GM21786 (cell line): ENCODE data around the gene IRX4.
"Not testable (repeated sequence)": the region's sequence is repeated elsewhere in the genome, so short reads cannot be mapped to it uniquely, and the experiment has no call there.

Source experiments
- ATAC-seq: cut with Tn5 transposase; IDR thresholded peaks from one replicate; pipeline ENCODE4 v1.9.1; 2021; ENCODE audit not compliant: unreplicated experiment

IRX4 gene

DNA sequence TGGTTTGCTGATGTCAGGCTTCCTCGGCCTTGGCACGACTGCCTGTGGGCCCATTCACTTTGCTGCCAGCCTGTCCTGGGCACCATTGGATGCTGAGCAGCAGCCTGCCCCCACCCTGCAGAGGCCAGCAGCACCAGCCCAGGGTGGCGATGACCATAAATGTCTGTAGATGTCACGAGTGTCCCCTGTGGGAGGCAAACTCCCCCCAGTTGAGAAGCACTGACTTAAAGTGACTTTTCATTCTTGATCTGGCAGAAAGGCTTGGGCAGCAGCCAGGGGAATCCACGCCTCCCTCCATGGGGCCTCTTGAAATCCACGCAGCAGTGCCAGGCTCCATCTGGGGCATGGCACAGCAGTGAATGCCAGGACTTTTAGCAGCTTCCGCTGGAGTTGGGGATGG, 21.8 kb downstream of the IRX4 start:
- ATAC-seq: no peak

DNA sequence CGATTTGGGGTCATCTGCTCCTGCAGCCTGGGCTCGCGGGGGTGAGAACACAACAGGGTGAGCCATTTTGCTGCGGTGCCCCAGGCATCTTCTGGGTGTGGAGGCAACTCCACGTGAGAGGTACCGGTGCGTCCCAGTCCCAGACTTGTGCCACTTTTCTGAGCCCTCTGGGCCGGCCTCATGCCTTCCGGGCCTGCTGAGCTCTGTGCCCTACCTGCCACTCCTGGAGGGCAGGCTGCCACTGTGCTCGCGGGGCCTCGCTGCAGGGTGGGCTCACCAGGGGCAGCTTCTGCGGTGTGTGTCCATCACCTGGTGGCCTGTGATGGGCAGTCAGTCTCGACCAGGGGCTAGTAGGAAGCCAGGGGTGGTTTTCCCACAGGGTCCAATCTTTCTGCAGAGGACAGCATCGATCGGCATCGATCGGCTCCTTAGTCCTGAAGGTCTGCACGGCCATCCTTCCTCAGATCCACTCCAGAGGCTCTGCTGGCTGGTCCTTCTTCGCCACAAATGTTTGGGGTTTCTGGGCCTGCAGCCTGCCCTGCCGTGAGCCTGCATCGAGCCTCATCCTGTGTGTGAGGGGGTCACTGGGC, 22.6 kb downstream of the IRX4 start:
- no peak for ATAC-seq

DNA sequence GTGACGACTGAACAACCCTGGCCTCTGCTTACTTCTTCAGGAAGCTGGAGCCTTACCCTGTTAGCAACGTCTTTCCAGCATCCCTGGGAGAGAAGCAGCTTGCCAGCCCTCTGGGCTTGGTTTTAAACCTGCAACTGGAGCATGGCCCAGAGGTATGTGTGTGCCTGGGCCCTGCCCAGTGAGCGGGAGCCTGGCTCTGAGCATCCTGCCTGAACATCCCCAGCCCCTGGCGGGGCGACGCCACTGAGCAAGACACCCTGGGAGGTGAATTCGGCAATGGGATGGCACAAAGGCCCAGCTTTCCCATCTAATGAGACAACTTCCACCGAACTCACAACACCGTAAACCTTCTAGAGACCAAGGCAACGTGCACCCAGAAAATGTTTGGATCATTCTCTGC, 23.6 kb downstream of the IRX4 start:
- no peak for ATAC-seq

DNA sequence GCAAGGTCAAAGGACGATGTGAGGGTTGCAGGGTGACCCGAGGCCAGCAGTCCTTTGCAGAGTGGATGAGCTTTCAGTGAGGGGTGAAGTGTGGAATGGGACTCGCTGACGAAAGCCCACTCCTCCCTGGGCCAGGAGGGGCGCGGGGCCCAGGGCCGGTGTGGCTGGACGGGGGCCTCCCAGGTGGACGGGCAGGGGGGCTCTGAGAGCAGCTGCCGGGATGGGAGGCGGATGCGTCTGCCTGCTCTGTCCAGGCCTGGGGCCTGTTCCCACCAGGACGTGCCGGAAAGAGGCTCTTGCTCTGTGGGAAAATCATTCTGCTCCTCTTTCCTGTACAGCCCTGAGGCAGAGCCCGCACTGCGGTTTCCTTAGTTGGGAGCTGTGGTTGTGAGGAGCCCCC, 24.3 kb downstream of the IRX4 start:
- no peak for ATAC-seq

DNA sequence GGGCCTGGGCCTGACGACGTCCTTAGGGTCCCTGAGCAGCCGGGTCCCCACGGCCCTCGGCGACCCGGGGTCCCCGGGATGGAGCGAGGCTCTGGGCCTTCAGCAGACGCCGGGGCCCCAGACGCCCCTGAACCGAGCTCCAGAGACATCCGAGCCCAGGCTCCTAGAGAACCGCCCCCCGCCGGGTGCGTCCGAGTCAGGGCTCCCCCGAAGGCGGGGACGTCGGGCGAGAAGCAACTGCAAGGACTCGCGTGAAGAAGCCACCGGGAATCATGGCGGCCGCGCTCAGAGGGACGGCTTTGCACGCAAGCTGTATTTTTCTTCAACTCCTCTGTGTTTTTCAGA, 25.5 kb downstream of the IRX4 start:
- ATAC-seq: no peak

DNA sequence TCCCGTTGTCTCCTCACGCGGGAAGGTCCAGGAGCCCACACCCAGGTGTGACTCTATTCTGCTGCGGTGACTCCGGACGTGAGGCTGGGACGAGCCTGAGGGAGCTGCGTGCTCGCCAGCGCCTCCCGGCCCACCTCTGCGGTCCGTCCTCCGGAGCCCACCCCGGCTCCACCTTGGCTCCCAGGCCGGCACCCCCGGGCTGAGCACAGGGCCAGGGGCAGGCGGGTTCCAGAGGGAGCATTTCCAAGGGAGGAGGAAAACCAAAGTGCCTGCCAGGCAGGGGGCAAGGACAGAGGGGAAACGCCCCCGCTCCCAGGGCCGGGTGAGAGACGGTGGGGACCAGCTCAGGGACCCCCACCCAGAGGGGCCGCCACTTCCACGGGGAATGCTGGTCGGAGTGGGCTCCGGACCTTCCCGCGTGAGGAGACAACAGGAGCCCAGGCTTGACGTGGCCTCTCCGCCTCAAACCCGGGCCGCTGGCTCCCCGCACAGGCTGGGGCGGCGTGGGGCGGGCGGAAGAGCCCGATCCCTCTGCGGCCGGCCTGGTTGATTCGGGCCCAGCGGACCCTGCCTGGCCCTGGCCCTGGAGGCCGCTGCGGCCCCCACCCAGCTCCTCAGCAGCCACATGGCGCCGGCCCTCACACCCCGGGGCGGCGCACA, 26.0 kb downstream of the IRX4 start:
- no peak for ATAC-seq

DNA sequence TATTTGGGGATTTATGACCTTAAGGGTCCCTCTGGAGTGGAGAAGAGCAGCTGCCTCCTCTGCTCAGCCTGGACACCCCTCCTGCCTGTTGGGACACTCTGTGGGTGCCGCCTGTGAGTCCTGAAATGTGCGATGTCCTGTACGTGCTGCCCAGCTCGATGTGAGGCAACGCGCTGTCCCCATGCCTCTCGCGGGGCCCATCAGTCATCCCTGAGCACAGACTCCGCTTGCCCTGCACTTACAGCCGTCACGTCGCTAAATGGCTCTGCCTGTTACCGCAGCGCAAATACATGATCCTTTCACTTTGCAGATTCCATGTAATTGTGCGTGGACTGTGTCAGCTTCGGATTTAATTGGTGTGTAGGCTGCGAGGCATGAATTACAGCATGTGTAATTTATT, 27.1 kb downstream of the IRX4 start:
- ATAC-seq: no peak

DNA sequence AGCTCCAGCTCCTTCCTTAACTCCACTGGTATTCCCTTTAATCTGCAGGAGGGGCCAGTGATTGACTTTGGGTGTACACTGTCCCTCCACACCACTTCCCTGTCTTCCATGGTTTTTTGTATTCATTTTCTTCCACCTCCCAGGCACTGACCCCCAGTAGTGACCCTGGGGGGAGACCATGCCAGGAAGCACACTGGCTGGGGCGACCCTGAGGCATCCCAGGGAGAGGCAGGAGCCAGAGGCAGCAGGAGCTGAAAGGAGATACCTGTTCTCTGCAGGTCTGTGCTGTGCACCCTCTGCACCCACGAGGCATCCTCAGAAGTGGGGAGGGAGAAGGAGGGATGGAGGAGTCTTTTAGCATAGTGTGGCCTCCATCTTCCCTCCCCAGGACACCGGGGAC, 27.6 kb downstream of the IRX4 start:
- no peak for ATAC-seq

DNA sequence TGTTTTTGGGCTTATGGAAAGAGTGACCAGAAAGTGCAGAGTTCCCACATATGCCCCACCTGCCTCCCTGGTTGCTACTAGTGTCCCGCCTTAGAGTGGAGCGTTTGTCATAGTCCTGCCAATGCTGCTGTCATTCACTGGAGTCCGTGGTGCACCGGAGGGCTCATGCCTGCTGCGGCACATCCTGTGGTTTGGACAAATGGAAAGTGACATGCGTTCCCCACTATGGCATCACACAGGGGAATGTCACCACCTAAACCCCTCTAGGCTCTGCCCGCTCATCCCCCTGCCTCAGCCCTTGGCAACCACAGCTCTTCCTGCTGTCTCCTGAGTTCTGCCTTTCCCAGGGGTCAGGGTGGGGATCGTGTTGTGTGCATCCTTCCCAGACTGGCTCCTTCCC, 29.2 kb downstream of the IRX4 start:
- ATAC-seq: no peak

DNA sequence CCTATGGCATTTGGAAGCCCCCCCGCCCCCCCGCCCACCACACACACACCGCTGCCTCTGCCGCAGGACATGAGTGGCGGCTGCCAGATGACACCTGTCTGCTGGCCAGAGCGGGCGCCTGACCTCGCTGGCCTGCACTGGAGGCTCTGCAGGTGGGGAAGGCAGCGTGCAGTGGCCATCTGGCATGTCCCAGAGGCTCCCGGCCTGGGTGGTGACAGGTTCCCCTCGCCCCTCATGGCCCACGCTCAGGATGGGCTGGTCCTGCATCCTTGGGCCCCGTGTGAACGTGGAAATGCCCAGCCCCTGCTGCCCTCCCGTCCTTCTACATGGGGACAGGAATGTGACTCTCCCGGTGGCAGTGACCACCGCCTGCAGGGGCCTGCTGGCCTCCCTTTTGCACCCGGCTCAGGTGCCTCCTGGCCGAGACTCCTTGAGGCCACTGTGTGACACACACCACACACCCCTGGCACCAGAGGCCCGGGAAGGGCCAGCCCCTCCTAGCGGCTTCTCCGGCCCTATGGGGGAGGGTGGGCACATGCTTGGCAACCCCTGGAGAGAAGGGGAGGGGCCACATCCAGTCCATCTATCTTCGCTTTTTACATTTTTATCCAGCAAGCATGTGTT, 30.3 kb downstream of the IRX4 start:
- ATAC-seq: no peak

DNA sequence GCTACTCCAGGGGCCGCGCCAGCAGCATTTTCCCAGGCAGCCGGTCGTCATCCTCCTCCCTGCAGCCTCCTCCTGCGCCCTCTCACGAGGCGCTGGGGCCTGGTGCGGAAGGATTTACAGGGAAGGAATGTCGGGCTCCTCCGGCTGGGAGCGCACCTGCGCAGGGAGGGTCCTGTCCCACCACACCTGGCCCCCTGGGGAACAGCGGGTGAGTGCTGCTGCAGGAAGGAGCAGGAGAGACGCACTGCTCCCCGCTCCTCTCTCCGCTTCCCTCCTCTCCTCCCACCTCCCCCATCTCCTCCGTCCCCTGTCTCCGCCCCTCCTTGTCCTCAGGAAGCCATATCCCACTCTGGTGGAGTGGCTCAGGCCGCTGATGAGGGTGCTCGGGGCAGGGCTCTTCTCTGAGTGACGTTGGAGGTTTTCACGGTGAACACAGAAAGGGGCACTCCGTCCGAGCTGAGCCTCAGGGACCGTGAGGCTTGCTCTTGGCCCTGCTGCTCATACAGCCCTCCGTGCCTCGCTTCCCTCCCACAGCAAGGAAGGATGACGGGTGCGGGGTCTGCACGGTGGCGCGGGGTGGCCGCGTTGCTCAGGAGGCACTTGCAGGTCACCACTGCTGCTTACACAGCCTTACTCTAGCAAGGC, 31.3 kb downstream of the IRX4 start:
- no peak for ATAC-seq

DNA sequence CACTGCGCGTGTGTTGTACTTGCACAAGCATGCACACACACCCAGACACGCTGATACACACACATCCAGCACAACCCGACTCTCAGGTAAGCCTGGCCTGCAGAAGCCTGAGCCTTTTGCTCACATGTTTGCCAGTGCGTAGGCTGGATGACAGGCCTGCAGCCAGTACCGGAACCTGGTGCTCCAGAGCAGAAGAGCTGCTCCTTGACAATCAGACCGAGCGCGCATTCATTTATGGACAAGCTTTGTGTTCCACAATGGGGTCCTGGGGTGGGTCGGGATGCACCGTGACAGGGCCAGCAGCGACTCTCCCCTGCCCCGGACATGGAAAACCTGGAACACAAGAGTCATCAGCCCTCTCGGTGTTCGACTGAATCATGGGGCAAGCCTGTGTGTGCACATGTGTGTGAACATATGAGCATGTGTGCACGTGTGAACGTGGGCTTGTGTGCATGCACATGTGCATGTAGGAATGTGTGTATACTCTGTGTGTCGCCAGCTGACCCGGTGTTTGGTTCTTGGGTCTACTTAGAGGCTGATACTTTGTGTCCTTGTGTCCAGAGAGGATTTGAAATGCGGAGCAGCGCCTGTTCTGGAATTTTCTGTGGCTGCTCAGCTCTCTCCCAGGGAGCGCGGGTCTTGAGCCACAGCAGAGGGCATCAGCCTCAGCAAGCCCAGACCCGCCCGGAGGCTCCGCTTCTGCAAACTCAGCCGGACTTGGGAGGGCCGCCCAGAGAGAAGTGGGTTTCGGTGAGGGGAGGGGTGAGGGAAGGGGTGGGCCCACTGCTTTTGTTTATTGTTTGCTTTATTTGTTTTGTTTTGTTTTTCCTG, 32.2 kb downstream of the IRX4 start:
- ATAC-seq: no peak

DNA sequence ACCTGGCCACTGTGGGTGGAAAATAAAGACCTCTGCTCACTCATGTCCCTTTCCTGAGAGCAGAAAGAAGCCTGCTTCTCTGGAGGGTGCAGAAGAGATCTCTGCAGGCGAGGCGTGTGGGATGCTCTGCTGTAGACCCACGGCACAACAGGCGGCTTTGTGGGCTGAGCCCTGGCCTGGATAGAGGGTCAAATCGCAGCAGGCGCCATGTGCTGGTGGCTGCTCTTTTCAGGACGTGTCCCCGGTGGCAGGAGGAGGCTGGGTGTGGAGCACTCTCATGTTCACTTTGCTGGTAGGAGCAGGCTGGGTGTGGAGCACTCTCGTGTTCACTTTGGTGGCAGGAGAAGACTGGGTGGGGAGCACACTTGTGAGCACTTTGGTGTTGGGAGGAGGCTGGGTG, 35.1 kb downstream of the IRX4 start:
- no peak for ATAC-seq

DNA sequence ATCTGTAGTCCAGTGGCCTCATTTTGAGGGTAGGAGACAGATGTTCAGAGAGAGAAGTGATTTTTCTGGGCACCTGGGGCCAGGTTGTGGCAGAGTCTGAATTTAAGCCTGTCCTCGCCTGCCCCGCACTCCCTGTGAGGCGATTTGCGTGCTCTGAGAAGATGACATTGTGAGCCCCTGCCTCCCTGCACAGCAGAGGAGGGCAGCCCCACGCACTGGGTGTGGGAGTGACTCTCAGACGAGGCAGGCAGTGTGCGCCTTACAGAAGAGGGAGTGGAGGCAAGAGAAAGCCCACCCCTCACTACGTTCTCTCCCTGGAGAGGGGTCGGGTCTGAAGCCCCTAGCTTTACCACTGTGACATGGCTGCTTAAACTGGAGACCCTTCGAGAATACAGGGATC, 35.7 kb downstream of the IRX4 start:
- ATAC-seq: no peak

DNA sequence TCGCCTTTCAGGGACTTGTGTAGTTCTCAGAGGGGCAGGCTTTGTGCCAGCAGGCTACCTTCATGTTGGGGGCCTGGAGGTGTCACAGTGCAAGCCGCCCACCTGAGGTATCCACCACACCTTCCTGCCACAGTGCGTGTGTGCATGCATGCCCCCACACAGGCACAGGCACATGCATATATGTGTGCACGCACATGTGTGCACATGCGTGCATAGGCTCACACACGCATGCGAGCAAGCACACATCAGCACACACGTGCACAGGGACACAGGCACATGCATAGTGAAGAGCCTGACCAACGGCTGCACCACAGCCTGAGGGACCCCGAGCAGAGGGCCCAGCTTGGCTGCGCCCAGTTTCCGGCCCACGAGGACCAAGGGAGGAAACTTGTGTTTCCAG, 36.1 kb downstream of the IRX4 start:
- no peak for ATAC-seq

DNA sequence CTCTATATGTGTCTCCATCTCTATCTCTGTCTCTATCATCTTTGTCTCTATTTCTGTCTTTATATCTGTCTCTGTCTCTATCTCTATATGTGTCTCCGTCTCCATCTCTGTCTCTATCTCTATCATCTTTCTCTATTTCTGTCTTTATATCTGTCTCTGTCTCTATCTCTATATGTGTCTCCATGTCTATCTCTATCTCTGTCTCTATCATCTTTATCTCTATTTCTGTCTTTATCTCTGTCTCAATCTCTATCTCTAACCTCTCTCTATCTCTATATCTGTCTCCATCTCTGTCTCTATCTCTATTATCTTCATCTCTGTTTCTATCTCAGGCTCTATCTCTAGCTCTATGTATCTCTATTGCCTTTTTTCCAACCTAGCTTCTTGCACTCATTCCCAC, 37.0 kb downstream of the IRX4 start:
- no peak for ATAC-seq

DNA sequence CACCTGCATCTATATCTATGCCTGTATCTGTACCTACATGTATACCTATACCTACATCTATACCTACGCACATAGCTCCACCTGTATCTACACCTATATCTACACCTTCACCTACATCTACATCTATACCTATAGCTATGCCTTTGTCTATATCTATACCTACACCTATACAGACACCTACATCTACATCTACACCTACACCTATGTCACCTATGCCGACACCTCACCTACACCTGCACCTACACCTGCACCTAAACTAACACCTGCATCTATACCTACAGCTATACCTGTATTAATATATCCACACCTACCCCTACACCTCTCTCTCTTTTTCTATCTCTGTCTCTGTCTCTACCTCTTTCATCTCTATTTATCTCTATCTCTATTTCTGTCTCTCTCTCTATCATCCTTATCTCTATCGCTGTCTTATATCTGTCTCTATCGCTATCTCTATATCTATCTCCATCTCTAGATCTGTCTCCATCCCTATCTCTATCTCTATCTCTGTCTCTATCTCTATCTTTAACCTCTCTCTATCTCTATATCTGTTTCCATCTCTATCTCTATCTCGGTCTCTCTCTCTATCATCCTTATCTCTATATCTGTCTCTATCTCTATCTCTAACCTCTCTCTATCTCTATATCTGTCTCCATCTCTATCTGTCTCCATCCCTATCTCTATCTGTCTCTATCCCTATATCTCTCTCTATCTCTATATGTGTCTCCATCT, 37.9 kb downstream of the IRX4 start:
- no peak for ATAC-seq

DNA sequence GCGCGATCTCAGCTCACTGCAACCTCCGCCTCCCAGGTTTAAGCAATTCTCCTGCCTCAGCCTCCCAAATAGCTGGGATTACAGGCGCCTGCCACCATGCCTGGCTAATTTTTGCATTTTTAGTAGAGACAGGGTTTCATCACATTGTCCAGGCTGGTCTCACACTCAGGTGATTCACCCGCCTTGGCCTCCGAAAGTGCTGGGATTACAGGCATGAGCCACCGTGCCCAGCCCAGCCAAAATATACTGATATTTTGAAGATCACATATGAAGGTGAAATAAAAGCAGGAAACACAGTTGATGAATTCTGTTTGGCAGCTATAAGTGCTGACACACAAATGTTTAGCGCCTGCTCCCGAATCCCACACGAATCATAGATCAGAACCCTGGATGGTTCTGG, 39.0 kb downstream of the IRX4 start:
- ATAC-seq: not testable (repeated sequence)

DNA sequence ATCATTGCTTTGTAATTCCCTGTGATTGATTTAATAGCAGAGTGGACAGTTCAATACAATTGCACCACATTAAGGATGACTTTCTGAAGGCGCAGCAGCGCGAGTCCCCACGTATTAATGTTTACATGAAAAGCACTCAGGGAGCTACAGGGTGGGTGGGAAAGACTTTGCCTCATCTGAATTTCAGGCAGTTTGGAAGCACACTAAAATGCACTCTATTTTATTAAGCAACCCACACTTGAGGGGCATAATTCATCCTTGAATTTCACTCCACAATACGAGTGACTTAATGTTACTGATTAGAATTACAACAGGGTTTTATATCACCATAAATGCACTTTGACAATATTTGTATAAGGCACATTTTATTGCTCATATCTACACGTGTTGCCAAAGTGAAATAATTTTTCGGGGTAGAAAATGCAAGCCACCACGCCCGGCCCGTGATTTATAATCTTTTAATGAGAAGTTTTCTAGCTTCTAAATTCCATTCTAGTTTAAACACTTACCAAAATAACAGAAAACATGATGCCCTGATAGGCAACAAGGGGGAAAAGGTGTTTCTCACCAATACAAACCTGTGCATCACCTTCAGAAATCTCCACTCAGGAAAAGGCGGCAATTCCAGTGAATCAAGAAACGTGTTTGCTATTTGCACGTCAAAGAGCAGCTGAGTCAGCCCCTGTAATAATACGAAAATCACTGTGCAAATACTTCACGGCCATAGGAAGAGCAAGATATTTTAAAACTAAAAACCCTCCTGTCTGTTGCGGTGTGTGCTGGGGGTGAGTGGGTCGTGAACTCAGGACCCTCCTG, 40.5 kb downstream of the IRX4 start:
- ATAC-seq: no peak
